Measurements from ENCODE around the gene PNPLA6.

PNPLA6 gene

DNA sequence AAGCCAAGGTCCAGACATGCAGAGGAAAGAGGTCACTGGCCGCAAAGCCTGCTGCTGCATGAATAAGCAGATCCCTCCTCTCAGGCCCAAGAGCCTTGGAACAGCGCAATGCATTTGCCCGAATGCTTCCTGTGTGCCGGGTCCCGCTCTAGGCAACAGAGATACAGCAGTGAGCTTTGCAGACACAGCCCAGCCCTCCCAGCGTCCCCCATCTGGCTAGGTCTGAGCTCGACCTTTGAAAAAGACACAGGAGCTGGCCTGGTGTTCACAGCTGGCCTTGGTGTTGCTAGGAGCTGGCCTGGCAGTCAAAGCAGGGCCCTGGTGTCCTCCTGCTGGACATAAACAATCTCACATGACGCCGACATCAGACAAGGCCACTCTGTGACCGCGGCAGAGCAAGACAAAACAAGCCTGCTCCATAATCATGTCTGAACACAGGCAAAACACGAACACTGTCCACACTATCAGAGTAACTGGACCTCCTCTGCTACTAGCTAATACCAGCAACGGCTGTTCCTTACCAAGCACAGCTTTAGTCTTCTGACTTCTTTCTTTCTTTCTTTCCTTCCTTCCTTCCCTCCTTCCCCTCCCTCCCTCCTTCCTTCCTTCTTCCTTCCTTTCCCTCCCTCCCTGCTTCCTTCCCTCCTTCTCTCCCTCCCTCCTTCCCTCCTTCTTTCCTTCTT is 41.0 kb upstream of the PNPLA6 start:
- H3K4me3 ChIP-seq (ENCODE audit: control insufficient read depth, low read depth, low read length): no peak overlapping the region
- TF ChIP-seq, protein P1, sequence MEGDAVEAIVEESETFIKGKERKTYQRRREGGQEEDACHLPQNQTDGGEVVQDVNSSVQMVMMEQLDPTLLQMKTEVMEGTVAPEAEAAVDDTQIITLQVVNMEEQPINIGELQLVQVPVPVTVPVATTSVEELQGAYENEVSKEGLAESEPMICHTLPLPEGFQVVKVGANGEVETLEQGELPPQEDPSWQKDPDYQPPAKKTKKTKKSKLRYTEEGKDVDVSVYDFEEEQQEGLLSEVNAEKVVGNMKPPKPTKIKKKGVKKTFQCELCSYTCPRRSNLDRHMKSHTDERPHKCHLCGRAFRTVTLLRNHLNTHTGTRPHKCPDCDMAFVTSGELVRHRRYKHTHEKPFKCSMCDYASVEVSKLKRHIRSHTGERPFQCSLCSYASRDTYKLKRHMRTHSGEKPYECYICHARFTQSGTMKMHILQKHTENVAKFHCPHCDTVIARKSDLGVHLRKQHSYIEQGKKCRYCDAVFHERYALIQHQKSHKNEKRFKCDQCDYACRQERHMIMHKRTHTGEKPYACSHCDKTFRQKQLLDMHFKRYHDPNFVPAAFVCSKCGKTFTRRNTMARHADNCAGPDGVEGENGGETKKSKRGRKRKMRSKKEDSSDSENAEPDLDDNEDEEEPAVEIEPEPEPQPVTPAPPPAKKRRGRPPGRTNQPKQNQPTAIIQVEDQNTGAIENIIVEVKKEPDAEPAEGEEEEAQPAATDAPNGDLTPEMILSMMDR (IDR thresholded peaks at IDR 0.05; ENCODE audit: control insufficient read depth, insufficient read depth, low read depth, low read length, missing control alignments): no peak
- no peak for DNase-seq (ENCODE audit: low read depth)

DNA sequence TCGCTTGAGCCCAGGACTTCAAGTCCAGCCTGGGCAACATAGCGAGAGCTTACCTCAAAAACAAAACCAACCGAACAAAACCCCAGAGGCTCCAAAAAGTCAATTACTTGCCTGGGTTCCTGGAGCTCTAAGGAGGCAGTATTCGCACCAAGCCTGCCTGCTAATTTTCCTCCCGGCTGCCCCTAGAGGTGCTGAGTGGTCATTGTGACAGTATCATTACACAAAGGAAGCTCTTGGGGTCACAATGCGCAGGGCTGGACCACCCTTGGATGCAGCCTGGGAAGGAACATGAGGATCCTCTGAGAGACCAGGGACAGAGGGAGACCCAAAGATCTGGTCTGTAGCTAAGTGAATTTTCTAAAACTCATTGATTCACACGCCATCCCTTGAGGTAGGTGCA is 38.2 kb upstream of the PNPLA6 start:
- H3K4me3 ChIP-seq (ENCODE audit: control insufficient read depth, low read depth, low read length): no peak overlapping the region
- TF ChIP-seq, protein P1 (IDR thresholded peaks at IDR 0.05; ENCODE audit: control insufficient read depth, insufficient read depth, low read depth, low read length, missing control alignments): peak; percentile 63
- DNase-seq (ENCODE audit: low read depth): no peak

DNA sequence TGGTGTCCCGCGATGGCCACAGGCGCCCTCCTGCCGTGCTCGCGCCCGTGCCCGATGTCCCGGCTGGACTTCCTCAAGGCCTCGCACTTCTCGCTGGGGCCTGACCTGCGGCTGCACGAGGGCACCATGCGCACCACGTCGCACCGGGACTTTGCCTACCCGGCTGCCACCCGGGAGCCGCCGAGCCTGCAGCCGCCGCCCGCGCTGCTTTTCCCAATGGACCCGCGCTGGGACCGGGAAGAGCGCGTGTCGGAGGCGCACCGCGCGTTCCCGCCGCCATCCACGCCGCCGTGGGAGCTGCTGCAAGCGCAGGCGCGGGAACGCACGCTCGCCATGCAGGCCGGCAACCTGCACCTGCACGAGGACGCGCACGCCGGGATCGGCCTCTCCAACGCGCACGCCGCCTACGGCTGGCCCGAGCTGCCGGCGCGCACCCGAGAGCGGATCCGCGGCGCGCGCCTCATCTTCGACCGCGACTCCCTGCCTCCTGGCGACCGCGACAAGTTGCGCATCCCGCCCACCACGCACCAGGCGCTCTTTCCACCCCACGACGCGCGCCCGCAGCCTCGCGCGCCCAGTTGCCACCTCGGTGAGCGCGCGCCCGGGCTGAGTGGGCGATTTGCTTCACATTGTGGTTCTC is 34.6 kb upstream of the PNPLA6 start:
- H3K4me3 ChIP-seq (ENCODE audit: control insufficient read depth, low read depth, low read length): peak overlapping the region; percentile 27
- DNase-seq (ENCODE audit: low read depth): no peak
- TF ChIP-seq, protein P1 (IDR thresholded peaks at IDR 0.05; ENCODE audit: control insufficient read depth, insufficient read depth, low read depth, low read length, missing control alignments): no peak

DNA sequence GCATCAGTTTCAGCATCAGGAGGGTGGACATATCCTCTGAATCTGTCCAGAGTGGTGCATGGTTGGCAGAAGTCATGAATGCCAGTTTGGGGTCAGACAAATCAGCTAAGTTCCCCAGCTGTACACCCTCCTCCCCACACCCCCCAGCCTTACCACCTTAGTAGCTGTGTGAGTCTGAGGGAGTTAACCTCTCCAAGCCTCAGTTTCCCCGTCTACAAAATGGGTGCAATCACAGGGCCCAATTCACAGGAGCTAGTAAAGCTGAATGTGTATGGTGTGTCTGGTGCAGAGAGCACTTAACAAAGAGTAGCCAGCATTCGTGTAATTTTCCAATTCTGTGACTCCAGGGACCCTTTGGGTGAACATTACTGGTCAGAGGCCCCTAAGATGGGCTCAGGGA is 33.0 kb upstream of the PNPLA6 start:
- TF ChIP-seq, protein P1 (IDR thresholded peaks at IDR 0.05; ENCODE audit: control insufficient read depth, insufficient read depth, low read depth, low read length, missing control alignments): no peak
- H3K4me3 ChIP-seq (ENCODE audit: control insufficient read depth, low read depth, low read length): no peak overlapping the region
- DNase-seq (ENCODE audit: low read depth): no peak

DNA sequence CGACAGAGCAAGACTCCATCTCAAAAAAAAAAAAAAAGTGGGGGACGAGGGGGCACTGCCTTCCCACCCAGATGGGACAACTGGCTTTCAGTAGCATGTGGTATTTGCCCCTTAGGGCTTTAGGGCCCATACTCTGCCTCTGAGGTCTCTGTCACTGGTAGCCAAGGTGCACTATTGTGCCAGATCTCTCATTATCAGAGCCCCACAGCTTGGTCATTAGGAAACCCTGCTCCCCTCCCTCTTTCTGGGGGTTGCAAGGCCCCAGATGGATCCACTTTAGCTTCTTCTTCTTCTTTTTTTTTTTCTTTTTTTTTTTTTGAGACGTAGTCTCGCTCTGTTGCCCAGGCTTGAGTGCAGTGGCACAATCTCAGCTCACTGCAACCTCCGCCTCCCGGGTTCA is 30.8 kb upstream of the PNPLA6 start:
- TF ChIP-seq, protein P1 (IDR thresholded peaks at IDR 0.05; ENCODE audit: control insufficient read depth, insufficient read depth, low read depth, low read length, missing control alignments): no peak
- no peak for DNase-seq (ENCODE audit: low read depth)
- no peak overlapping the region for H3K4me3 ChIP-seq (ENCODE audit: control insufficient read depth, low read depth, low read length)

DNA sequence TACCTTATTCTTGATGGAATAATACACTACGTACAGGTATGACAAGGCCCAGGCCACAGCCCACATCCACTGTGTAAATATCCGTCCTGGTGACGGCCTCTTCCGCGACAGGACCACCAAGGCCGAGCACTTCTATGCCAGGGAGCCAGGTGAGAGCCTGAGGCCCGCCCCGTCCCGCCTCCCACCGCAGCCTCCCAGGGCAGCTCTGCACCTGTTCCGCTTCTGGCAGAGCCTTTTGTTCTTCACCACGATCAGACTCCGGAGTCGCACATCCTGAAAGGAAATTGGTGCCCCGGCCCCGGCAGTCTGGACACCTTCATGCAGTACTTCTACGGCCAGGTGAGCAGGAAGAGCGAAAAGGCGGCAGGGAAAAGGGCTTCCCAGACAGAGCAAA is 30.2 kb upstream of the PNPLA6 start:
- H3K4me3 ChIP-seq (ENCODE audit: control insufficient read depth, low read depth, low read length): no peak overlapping the region

More for the DNA sequence above, 30.2 kb upstream of the PNPLA6 start:
- no peak for DNase-seq (ENCODE audit: low read depth)
- TF ChIP-seq, protein P1 (IDR thresholded peaks at IDR 0.05; ENCODE audit: control insufficient read depth, insufficient read depth, low read depth, low read length, missing control alignments): no peak

Data from AG09309 (cell line).